Activated CD4-positive, alpha-beta T cell treated with anti-CD3 and anti-CD28 coated beads, Interleukin-2, amount 50 U/mL, for 16 hours (primary cell): ENCODE measurements around the gene PCSK6.
"Not testable (repeated sequence)": the region's sequence is repeated elsewhere in the genome, so short reads cannot be mapped to it uniquely, and the experiment has no call there.

Source experiments
- DNase-seq: peaks from one replicate; pipeline ENCODE4 v3.0.0-alpha.2; 2020

PCSK6 gene

DNA sequence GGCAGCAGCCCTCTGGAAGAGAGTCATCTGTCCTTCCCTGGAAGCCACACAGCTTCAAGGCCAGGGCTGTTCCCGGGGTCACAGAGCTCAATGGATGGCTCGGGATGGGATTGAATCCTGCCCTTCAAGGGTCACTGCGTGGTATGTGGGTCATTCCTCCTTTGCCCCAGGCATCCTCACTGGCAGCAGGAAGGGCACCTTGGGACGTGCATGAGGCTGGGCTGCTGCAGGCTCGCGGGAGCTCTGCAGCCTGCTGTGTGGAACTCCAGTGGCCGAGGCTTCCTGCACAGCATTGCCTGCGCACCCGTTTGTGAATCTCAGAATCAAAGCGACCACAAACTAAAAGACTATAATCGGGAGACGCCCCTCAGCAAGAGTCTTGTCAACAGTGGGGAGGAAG, 60.7 kb downstream of the PCSK6 start:
- DNase-seq, result no peak

DNA sequence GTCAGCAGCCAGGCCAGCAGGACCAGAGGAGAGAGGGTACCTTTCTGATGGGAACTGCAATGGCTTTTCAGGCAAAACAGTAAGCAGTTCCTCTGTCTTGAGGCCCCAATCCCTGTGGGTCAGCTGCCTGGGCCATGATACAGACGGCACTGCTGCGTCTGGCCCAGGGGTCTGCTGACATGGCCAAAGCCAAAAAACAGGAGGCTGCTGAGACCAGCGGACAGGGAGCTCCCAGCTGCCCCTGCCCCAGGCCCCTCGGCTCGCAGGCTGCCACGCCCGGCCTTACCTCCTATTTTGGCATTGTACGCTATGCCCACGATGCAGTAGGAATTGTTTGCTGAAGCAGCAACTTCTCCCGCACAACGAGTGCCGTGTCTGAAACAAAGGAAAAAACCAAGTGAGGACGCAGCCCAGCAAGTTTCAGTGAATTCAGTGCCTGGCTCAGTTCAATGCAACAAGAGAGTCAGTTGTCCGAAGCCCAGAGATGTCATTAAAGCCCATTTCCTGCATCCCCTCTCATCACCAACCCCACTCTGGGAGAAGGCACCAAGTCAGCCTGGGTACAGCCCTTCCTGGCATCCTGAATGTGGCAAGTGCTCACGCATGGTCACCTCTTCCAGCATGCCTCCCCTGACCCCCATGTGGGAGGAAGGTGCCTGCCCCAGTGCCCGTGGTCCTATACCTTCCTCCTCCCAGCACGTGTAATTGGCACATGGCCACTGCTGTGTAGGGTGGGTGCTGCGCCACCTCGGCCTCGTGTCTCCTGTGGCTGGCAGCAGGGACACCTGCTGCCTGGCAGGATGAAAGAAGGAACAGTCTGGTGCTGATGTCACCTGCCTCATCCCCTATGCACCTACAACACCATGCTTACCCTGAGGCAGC, 61.7 kb downstream of the PCSK6 start:
- DNase-seq, result no peak

DNA sequence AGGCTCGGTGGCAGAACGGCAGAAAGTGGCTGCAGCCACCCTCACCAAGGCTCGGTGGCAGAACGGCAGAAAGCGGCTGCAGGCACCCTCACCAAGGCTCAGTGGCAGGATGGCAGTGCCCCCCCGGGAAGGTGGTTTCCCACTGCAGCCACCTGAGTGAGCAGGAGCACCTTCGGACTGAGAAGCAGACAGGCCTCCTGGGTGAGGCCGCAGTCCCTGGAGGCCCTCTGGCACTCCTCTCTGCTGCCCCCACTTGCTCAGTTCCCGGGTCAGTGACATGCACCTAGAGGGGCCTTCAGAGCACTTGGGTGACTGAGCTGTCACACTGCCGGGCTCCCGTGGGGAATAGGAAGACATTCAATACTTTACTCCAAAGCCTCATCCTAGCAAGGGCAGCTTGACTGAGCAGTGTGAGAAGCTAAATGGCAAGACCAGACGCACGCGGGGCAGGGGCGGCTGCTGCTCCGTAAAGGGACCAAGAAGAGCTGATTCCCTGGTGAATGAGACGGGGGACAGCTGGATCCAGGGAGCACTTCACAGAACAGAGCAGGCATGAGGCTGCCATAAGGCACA, 62.7 kb downstream of the PCSK6 start:
- no peak for DNase-seq

DNA sequence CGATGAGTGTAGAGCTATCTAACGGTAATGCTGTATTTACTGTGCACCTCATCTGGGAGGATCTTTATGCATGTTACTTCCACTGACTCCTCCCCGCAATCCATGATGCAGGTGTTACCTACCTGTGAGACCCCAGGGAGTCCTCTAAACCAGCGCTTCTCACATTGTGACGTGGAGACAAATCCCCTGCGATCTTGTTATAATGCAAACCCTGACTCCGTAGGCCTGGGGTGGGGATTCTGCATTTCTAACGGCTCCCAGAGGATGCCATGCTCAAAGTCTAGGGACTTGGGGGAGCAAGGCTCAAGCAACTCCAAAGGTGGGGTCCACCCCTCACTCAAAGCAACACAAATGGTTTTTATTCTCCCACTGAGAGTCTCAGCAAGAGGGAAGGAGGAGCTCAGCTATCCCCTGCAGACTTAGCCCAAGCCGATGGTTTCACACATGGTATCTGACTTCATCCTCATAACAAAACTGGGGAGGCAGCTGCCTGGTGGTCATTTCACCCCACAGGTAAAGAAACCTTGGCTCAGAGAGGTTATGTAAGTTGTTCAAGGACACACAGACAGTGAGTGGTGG, 63.6 kb downstream of the PCSK6 start:
- no peak for DNase-seq

DNA sequence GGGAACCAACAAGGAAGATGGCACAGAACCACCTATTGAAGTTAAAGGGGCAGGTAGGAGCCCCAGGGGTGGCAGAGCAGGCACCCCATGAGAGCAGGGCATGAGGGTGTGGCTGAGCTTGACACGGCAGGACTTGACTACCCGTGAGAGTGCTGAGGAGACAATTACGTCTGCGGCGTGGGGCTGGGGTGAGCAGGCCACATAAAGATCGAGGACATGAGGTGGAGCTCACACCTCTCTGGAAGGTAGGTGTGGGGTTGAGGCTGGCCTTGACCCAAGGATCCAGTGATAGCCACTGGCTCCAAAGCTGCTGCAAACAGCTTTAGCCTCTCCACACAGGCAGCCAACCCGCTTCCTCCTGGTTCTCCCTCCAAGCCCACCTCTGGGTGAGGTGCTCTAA, 64.5 kb downstream of the PCSK6 start:
- no peak for DNase-seq

DNA sequence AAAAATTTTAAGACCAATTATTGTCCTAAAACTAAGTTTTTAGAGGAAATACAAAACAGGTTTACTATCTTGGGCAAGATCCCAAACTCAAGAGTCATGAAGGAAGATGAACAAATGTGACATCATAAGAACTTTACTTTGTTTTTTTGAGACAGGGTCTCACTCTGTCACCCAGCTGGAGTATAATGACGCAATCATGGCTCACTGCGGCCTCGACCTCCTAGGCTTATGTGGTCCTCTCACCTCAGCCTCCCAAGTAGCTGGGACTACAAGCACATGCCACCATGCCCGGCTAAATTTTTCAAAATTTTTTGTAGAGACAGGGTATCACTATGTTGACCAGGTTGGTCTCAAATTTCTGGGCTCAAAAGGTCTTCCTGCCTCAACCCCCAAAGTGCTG, 69.3 kb downstream of the PCSK6 start:
- DNase-seq, result no peak

DNA sequence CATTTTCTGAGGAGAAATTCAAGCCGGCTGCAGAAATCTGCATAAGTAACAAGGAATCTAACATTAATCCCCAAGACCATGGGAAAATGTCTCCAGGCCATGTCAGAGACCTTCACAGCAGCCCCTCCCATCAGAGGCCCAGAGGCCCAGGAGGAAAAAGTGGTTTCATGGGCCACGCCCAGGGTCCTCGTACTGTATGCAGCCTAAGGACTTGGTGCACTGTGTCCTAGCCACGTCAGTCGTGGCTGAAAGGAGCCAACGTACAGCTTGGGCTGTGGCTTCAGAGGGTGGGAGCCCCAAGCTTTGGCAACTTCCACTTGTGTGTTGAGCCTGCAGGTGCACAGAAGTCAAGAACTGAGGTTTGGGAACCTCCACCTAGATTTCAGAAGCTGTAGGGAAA, 73.0 kb downstream of the PCSK6 start:
- not testable (repeated sequence) for DNase-seq

DNA sequence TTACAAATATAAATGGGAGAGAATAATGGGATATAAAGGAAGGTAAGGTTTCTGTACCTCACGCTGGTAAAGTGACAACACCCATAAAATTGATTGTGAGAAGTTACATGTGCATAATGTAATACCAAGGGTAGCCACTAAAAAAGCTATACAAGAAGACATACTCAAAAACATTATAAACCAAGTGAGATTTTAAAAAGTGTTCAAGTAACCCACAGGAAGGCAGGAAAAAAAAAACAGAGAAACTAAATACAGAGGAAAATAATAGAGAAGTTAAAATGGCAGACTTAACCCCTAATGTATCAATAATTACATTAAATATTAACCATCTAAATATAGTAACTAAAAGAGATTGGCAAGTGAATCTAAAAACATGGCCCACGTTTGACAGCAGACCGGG, 76.3 kb downstream of the PCSK6 start:
- DNase-seq, result no peak

DNA sequence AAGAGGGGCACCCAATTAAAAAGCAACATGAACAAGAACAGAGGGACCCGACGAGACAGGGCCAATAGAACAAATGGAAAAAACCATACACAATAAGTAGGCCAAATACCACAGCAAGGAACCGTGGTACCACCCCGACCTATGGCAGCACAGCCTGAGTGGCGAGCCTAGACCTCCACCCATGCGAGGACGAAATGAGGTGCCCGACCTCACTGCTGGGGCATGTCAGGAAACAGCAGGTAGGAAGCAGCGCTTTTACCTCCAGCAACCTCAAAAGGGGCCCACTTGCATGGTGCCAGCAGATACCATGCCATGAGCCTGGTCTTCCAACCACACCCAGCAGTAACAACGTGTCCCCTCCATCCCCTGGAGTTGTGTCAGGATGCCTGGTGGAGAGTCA, 77.9 kb downstream of the PCSK6 start:
- no peak for DNase-seq

DNA sequence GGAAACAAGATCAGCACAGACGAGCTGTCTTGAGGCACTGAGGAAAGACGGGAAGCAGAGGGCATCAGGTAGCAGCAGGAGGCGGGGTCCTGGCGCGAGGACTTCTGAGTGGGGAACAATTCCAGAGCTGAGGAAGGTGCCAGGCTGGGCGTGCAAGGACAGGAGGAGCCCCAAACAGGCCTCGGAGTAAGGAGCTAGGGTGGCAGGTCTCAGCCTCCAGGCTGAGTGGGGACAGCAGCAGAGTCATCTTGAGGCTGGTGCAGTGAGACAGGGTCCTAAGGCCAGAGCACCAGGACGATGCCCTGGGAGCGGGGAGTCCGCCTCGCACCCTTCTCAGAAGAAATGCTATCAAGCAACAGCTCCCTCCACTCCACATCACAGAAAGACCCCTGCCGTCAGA, 78.4 kb downstream of the PCSK6 start:
- DNase-seq, result no peak

DNA sequence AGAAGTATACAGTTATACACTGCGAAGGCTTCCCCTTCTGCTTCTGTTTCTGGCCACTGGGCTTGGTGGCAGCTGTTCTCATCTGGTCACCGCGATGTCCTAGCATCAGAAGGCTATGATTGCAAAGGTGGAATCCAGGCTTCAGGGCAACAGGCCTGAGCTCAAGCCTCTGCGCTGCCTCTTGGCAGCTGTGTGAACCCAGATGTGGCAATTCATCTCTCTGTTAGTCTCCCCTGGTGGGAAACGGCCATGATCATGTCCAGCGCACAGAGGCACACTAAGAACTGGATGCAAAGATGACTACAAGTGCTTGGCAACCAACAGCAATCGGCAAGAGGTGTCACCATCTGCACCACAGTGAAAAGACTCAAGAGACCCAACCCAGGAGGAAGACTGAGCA, 78.9 kb downstream of the PCSK6 start:
- no peak for DNase-seq

DNA sequence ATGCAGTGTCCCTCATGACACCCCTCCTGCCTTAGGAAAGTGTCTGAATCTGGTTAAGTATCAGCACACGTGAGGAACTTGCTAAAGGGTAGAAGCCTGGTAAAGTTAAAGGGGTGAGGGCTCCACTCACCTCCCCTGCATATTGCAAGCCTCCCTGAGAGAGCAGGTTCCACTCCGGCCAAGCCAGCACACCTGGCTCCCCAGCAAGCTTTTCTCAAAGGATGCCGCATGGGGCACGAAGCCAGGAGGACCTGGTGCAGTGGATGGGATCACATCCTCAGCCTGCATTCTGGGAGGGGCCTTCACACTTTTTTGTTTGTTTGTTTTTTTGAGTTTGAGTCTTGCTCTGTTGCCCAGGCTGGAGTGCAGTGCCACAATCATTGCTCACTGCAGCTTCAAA, 79.9 kb downstream of the PCSK6 start:
- no peak for DNase-seq

DNA sequence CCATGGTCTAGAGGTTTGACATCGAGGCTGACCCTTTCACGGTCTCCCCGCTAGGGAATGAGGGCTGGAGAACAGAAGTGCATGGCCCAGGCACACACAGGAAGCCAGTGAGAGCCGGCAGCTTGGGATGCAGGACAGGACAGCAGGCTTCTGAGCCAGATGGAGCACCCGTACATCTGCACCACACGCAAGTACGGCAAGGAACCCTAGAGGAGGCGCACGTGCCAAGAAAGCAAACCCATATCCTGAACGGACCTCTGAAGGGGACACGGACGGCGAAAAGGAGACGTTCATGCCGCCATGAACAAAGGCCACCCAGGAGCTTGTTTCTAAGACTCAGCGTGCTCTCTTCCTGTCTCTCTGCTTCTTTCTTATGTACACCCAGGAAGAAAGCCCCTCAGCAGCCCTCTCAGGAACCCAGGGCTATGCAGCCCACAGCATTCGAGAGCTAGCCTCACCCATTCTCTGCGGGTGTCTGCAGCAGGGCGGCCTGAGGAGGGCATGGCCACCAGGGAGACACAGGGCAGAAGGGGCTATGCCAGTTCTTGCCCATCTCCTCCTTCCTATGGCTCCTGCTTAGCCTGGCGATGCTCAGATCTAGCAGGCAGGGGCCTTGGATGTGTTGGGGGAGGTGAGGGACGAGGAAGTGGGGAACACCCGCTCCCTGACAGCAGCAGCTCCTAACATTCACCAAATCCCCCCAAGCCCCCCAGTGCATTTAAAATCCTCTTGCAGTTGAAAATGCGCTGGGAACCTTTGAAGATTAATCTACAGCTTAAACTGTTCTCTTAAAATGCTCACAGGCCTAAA, 81.3 kb downstream of the PCSK6 start:
- DNase-seq, result no peak

DNA sequence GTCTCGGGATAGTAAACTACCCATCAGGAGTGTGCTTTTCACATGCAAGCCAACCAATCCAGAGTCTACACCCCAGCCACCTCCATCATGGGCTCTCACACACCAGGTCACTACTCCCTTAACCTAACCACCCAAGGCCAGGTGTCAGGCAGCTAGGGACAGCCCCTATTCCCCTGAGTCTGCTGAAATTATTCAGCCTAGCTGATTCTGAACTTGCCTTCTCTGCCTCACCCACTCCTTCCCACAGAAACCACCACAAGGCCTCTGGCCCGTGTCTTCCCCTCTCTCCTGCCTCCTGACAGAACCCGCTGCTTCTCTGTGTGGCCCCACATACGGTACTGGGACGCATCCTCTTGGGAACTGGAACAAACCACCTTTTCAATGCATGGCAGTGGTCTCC, 82.1 kb downstream of the PCSK6 start:
- no peak for DNase-seq

DNA sequence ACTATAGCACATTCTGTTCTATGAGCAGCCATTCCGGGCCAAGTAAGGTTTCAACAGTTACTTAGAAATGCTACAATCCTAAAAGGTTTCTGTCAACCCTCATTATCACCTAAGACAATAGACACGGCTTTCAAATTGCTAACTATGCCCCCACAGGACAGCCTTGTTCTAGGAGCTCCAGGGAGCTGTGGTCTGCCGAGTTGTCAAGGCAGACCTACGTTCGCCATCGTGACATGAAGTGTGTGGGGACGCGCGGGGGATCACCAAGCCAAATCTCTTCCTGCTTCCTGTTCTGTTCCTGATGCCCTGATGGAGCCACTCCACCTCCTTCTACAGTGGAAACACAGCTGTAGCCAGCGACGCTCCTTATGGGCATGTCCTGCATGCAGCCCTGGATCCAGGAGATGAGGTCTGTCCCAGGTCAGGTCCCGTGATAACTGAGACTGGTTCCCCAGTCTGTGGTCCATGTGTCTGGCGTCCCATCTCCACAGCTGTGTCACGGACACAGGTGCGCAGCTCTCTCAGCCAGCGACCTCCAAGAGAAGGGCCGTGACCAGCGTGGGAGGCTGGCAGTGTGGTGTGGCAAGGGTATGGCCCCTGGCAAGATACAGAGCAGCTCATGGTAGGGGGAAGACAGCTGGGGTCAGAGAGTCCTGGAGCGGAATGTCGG, 82.8 kb downstream of the PCSK6 start:
- no peak for DNase-seq

DNA sequence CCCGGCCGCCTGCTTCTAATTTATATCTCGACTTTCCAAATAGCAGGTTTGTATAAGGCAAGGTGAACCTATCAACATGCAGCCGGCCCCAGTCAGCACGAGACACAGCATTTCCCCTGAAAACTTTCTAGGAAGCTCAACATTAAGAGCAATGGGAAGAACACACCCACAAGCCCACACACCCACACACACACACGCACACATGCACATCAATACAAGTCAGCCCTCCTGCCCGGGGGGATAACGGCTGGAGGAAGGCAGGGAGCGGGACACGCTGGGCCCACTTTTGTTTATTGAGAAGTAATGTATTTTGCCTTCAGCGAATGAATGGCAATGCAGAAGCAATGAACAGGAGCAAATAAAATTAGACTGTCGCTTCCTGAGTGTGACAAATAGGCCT, 83.5 kb downstream of the PCSK6 start:
- DNase-seq, result no peak

DNA sequence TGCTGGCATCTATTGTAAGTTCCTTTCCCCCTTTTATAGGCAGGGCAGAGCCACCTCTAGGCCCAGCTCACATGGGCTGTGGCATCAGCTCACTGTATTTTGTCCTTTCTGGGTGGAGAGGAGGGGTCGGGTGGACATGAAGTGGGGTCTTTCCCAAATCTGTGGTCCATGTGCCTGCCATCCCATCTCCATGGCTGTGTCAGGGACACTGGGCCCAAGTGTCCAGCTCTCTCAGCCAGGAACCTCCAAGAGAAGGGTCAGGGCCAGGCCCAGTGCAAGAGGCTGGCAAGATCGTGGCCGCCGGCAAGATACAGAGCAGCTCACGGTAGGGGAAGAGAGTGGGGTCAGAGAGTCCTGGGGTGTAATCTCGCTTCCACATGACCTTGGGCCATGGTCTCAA, 85.3 kb downstream of the PCSK6 start:
- no peak for DNase-seq

DNA sequence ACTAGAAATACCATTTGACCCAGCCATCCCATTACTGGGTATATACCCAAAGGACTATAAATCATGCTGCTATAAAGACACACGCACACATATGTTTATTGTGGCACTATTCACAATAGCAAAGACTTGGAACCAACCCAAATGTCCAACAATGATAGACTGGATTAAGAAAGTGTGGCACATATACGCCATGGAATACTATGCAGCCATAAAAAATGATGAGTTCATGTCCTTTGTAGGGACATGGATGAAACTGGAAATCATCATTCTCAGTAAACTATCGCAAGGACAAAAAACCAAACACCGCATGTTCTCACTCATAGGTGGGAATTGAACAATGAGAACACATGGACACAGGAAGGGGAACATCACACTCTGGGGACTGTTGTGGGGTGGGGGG, 86.6 kb downstream of the PCSK6 start:
- DNase-seq, result not testable (repeated sequence)

DNA sequence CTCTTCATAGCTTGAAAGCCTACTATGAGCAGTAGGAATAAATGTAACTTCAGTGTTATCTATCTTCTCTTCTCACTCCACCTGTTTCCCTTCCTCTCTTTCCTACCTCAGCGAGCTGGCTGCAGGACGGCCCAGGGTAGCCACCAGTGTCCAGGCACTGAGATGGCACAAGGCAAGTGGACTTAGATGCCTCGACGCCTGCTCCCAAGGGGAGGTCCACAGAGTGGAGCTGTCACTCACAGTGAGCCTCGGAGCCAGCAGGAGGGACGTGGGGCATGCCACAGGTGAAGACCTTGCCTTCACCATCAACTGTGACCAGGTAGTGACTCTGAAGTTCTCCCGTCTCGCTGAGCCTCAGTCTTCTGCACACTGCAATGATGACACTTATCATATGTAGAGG, 88.2 kb downstream of the PCSK6 start:
- DNase-seq, result no peak

DNA sequence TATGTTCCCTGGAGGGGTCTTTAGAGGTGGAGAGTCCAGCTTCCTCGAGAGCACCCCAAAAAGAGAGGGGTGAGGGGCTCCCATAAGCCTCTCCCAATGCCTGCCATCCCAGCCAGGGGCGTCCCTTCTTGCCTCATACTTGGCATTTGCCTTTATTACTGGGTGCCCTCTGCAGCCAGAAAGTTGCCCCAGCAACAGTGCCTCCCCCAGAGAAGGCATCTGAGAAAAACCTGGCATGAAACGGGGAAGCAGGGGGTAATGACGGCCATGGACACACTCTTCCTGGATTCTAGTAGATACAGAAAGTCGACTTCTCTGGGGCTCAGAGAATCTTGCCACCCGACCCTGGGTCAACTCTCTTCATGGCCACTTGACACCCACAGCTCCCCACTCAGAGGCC, 90.1 kb downstream of the PCSK6 start:
- DNase-seq, result no peak

DNA sequence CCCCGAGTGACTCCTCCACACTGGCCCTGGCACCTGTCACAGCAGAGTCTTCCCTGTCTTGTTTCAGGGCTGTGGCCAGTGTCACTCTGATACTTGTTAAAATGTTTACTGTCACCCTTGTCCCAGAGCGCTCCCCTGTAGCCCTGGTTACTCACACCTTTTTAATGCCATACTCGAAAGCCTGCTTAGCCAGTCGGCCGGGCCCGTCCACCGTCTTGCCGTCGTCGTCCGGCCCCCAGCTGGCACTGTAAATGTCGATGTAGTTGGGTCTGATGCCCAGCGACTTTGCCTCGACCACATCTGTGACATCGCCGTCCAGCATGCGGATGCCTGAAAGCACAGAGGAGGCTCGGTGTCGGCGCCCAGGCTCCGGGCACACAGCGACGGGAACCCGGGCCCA, 91.3 kb downstream of the PCSK6 start:
- no peak for DNase-seq

DNA sequence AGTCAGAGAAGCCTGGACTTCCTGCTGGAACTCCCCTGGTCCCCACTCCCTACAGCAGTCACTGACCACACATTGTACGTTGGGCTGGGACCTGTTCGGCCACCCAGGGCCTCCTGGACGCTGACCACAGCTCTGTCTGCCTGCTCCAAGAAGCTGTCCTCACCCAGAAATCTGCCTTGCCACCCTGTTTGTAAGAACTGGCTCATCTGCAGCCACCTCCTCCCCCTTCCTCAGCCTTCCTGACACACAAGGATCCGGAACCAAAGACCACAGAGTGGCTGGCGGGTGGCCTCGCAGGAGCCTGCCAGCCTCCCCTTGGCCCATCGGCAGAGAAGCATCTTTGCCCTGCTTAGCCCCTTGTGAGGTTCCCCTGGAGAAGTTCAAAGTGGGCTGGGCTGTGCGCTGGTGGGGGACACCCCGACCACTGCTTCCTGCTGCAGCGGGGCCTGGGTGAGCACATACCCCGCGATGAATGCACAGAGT, 91.9 kb downstream of the PCSK6 start:
- no peak for DNase-seq
